Measurements from ENCODE around the gene CPT1A.

CPT1A gene

GRCh38 chr11:68748061-68748460 is 93.7 kb downstream of the CPT1A start:
- no peak for TF ChIP-seq CTCF (IDR thresholded peaks at IDR 0.05; ENCODE audit: insufficient read depth, low read depth, low read length, missing control alignments)
- H3K4me3 ChIP-seq (ENCODE audit: low read depth, low read length) = no peak overlapping the region
- DNase-seq (ENCODE audit: low read depth) = no peak

GRCh38 chr11:68743539-68743938 is 98.2 kb downstream of the CPT1A start:
- no peak for TF ChIP-seq CTCF (IDR thresholded peaks at IDR 0.05; ENCODE audit: insufficient read depth, low read depth, low read length, missing control alignments)
- H3K4me3 ChIP-seq (ENCODE audit: low read depth, low read length) = no peak overlapping the region
- no peak for DNase-seq (ENCODE audit: low read depth)

GRCh38 chr11:68741463-68741862 is 100.3 kb downstream of the CPT1A start:
- H3K4me3 ChIP-seq (ENCODE audit: low read depth, low read length) = no peak overlapping the region
- no peak for TF ChIP-seq CTCF (IDR thresholded peaks at IDR 0.05; ENCODE audit: insufficient read depth, low read depth, low read length, missing control alignments)
- DNase-seq (ENCODE audit: low read depth) = no peak

- DNase-seq (ENCODE audit: low read depth) = no peak
- TF ChIP-seq CTCF (IDR thresholded peaks at IDR 0.05; ENCODE audit: insufficient read depth, low read depth, low read length, missing control alignments) = no peak
- no peak overlapping the region for H3K4me3 ChIP-seq (ENCODE audit: low read depth, low read length)
Observed at GRCh38 chr11:68735646-68736045, 106.1 kb downstream of the CPT1A start.

GRCh38 chr11:68735125-68735524 is 106.6 kb downstream of the CPT1A start:
- TF ChIP-seq CTCF (IDR thresholded peaks at IDR 0.05; ENCODE audit: insufficient read depth, low read depth, low read length, missing control alignments) = no peak
- no peak for DNase-seq (ENCODE audit: low read depth)
- H3K4me3 ChIP-seq (ENCODE audit: low read depth, low read length) = no peak overlapping the region

- DNase-seq (ENCODE audit: low read depth) = no peak
- TF ChIP-seq CTCF (IDR thresholded peaks at IDR 0.05; ENCODE audit: insufficient read depth, low read depth, low read length, missing control alignments) = no peak
- H3K4me3 ChIP-seq (ENCODE audit: low read depth, low read length) = no peak overlapping the region
Observed at GRCh38 chr11:68734111-68734510, 107.6 kb downstream of the CPT1A start.

GRCh38 chr11:68727783-68728182 is 113.9 kb downstream of the CPT1A start:
- no peak for DNase-seq (ENCODE audit: low read depth)
- no peak for TF ChIP-seq CTCF (IDR thresholded peaks at IDR 0.05; ENCODE audit: insufficient read depth, low read depth, low read length, missing control alignments)

More at GRCh38 chr11:68727783-68728182, 113.9 kb downstream of the CPT1A start:
- no peak overlapping the region for H3K4me3 ChIP-seq (ENCODE audit: low read depth, low read length)

Data from GM12865 (cell line).